ENCODE measurements around the gene CASS4.

The CASS4 gene

DNA sequence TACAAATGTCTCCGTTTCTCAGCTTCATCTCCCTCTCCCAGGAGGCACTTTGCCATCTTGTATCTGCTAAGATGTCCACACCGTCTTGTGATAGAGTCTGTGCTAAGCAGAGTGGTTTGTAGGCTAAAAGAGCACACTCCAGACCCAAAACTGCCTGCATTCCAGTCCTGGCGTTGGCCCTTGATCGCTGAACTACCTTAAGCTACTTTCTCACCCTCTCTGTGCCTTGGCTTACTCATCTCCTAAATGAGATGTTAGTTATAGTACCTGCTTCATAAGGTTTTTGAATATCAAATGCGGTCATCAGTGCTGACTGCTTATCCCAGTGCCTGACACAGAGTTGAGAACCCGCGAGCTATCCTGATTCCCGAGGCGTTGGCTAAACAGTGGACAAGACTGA lies 14.0 kb downstream of the CASS4 start:
- DNase-seq: no peak

DNA sequence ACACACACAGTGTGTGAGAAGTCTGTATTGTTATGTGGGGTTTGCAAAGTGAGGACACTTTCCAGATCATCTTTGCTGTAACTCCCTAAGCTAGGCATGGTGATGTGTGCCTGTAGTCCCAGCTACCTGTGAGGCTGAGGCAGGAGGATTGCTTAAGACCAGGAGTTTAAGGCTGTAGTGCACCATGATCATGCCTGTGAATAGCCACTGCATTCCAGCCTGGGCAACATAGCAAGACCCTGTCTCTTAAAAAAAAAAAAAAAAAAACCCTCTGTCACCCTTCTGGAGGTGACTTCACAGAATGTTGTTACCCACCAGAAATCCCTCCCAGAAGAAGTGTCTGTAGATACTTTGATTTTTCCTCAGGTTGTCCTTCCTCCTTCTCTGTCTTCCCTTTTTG lies 14.9 kb downstream of the CASS4 start:
- DNase-seq: no peak

DNA sequence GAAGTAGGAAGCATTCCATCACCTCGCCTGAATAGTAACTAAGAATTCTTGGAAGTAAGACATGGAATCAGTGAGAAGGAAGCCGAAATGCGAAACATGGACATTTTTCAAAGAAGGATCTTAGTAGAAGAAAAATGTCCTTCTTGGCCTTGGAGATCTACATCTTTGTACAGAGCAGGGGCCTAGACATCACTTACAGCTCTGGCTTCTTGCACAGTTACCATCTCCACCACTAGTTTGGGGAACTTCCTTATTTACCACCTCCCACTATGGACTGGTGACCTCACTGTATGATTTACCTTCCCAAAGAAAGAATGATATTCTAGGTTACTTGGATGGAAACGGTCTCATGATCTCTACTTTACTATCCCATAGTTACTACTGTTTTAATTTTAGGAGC lies 15.7 kb downstream of the CASS4 start:
- DNase-seq: no peak

DNA sequence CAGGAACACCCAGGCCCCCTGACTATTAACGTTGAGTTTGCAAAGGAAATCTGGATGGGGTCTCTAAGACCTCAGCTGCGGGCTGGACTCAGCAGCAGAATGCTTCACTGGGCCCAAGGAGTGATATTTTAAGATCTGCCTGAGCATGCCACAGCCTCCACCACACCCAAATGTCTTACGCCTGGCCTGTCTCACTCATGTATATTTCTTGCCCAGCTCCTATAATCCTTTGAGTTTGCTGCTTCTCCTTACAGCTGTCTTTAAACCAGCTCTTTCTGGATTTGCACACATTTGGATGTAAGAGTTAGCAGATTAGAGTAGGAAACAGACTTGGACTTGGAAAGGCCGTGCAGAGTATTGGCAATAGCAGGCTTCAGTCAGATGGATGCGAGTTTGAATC lies 16.4 kb downstream of the CASS4 start:
- no peak for DNase-seq

DNA sequence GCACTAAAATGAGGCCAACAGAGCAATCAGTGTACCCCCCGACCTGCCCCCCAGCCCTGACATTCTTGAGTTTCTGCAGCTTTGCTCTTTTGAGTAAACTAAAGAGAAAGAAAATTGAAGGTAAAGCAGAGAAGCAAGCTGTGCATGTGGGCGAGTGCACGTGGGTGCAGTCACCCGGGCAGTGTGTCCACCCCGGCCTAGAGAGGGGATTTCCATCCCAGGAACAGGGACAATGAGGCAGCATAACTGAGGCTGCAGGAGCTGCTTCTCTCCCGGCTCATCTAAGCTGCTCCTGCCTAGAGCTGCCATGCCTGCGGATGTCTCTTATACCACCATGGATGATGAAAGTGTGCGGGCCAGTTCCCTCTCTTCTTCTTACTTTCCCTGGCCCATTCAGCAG lies 16.8 kb downstream of the CASS4 start:
- DNase-seq: no peak

DNA sequence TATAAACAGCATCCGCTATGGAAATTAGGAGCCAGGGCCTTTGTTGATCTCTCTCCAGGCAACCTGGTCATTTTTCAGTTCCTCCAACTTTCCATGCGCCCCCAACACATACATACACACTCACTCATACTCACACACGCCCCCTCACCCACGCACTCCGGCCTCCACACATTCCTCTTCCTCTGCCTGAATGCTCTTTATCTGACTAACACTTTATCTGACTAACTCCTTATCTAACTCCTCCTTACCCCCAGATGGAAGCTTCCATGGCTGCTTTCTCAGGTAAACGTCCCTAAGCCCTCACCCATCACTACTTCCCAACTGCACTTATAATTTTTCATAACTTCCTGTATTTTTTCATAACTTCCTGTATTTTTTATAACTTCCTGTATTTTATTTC lies 17.4 kb downstream of the CASS4 start:
- DNase-seq: no peak

DNA sequence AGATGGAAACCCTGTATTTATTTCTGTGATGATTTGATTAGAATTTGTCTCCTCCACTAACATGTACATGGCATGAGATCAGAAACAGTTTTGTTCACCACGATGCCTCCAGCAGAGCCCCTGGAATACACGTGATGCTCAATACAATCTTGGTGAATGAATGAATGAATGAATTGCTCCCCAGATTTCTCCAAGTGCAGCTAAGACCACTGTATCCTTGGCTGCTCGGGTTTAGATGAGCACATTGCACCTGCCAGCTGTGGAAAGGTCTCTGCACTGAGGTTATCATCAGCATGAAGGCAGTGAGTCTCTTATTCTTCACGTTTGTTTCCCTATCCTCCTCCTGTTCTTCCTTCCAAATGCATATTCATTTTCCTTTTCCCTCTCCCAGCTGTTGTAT lies 17.9 kb downstream of the CASS4 start:
- no peak for DNase-seq

DNA sequence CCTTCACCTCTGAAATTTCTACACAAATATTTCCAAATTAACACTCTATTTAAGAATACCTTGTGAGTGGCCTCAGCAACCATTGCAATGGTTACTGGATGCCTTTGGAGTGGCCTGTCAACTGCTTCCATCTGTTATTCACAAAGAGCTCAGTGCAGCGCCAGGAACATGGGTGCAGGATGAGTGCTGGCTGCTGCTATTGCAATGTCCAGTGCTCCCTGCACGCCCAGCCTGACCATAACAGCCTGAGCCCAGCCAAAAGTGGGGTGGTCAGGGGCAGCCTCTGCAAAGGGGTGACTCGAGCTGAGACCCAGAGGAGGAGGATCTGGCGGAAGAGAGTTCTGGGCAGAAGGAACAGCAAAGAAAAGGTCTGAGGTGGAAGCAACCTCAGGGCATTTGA lies 18.4 kb downstream of the CASS4 start:
- no peak for DNase-seq

DNA sequence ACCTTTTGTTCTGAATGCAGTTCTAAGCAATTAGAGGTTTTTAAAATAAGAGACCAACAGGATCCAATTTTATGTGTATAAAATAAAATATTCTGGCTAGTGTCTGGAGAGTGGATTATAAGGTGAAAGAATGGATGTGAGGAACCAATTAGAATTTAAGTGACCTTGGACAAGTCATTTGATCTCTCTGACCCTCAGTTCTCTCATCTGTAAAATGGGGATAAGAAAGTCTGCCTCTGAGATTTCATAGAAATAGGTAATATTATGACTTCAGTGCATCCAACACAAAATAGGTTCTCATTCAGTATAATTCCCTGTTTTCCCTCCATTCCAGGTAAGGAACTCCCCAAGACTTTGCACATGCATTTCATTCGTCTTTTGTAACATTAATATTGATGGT lies 18.9 kb downstream of the CASS4 start:
- no peak for DNase-seq

DNA sequence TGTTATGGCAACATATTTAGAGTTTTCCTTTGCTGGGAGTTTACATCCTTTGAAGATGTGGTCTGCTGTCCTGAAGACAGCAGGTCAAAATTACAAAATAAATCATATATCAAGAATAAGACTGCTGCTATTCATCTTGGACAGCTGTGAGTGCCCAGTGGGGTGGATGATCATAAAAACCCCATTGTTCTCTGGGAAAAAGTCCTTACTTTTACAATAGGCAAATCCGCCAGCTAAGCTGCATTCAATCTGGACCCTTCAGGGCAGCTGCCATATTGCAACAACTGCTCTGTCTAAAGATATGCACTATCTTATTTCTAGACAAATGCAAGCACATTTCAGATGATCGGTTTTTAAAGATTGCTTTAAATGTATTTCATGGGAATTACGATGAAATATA lies 19.4 kb downstream of the CASS4 start:
- no peak for DNase-seq

DNA sequence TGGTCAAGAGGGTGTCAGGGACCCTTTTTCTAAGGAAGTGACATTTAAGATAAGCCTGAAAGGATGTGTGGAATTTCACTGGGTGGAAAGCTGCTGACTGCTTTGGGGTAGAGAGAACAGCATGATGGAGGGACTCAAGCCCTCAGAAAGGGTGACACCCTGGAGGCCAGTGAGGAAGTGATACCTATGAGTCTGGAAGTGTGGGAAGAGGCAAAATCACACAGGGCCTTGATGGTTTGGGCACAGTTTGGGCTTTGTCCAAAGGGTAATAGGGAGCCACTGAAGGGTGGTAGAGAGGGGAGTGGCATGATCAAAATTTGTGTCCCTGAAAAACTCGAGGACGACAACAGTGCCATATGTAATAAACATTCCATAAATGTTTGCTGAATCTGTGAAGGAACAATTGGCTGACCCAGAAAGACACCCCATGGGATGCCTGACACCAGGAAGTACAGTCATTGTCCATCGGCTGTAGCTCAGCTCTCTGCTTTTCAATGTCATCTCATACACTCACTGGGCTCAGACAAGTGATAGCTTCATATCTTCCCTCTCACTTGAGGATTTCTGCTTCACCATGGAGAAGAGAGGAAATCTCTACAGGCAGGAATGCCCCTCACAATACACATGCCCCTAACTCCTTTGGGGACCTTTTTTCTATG lies 21.3 kb downstream of the CASS4 start:
- DNase-seq: no peak

DNA sequence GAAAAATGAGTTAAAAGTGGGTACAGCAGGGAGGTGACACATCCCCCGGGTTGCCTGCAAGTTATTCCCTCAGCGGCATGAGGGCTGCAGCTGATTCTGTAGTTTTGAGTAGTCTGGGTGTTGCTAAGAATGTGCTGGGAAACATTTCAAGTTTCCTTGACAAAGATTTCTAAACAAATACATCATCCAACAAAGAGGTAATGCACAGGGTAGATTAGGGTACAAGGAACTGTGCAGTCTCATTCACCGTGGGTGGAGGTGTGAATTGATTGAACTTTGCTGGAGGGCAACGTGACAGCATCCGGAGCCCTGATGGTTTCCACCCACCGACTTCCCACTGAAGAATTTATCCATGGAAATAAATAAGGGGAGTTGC lies 21.8 kb downstream of the CASS4 start:
- no peak for DNase-seq

DNA sequence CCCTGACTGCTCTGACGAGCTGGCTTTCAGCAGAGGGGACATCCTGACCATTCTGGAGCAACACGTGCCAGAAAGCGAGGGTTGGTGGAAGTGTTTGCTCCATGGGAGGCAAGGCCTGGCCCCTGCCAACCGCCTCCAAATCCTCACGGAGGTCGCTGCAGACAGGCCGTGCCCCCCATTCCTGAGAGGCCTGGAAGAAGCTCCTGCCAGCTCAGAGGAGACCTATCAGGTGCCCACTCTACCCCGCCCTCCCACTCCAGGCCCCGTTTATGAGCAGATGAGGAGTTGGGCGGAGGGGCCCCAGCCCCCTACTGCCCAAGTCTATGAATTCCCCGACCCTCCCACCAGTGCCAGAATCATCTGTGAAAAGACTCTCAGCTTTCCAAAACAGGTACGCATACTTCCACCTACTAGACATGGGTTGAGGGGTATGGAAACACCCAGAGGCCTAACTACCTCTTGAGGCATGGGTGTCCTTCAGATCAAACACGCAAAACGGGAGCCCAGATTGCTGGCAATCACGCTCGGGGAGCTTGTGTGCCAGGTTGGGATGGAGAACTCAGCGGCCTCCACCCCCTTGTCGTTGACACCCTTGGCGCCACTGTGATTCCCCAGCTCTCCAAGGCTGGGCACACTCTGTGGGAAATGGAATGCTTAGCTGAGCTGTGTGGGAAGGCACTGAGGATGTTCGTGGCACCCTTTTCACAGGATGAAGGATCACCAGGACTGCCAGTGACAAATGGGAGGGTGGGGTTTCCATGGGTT lies 25.3 kb downstream of the CASS4 start:
- no peak for DNase-seq

DNA sequence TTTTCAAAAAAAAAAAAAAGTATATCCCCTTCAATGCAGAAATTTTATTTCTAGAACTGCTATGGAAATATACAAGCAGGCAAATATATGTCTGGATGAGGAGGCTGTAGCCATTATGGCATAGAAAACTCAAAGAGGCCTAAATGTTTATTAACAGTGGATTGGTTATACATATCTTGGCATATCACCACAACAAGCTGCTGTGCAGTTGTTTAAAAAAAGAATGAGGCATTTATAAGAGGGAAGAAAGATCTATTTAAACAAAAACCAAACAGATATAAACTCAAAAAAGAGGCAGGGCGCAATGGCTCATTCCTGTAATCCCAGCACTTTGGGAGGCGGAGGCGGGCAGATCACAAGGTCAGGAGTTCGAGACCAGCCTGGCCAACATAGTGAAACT lies 26.2 kb downstream of the CASS4 start:
- DNase-seq: no peak

DNA sequence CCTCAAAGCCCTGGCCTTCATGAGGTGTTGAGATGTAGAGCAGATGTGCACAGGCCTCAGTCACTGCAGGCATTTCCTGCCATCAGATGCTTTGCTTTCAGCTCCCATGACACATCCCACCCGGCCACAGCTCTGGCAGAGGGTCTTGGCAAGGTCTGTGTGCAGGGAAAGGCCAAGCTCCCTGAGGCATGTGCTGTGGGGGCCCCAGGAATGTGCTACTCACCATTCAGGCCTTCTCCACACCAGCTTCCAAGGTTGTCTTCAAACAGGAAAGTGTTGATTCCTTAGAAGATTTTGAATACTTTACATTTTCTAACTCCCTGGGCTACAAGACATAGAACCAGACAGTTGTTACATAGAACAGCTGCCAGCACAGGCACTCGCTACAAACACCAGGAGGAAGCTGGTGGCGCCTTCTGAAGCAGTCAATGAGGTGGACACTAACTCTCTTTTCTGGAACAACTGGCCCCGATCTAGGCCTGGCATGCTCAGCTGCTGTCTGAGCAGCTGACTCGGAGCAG lies 27.8 kb downstream of the CASS4 start:
- DNase-seq: no peak

DNA sequence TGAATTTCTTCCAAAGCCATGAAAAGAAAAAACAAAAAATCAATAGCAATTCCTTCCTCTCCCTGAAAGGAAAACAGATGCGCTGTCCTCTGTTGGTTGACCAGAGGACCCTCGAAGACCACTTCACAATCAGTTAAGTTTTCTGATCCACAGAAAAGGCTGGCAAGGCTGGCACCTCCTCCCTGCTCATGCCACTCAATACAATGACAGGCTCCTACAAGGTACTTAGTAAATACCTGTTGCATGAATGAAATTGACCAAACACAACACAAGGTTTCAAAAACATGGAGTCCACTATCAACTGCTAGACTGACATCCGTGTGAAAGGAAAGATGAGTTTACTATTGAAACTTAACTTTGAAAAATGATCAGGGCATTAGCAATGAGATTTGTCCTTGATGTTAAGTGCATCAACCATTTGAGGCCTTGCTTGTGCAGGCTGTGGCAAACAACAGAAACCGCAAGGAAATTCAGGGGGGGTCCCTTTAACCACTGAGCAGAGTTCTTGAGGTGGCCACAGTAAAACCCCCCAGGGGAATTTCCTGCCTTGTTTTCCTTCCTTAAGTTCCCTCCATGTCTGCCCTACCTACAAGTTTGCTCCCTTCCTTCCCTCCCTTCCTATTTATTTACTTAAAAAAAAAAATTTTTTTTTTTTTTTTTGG lies 28.4 kb downstream of the CASS4 start:
- no peak for DNase-seq

DNA sequence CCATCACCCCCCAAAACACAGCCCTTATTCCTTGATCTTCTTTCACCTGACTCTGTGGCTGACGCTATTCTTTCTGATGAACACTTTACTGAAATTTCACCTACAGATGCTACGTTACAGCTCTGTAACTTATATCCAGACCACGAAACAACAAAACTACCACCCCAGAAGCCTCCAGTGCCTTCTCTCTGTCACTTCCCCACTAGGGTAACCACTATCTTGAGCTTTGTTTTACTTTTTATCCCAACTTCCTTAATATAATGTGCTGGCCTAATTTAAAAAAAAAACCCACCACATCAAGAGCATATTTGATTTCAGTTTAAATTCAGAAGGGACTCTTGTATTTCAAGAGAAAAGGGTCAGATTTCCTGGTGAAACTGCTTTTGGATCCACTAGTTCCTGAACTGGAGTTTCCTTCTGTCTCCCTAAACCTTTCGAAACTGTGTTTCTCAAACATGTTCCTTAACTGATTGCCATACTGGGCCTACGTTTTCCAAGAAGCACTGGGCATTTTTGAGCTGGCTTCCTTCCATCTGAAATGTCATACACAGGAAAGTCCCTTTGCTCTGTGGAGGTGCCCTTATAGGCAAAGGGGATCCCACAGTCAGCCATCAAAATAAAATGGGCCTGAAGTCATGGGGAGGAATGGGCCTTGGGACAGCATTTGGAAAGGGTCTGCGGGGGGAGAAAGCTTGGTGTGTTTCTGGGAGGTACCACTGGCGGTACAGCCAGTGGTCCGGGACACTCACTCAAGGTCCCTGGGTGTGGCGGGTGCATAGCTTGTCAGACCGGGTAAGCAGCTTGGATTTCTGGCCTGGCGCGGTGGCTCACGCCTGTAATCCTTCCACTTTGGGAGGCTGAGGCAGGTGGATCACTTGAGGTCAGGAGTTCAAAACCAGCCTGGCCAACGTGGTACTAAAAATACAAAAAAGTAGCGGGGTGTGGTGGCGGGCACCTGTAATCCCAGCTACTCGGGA lies 30.6 kb downstream of the CASS4 start:
- DNase-seq: no peak

DNA sequence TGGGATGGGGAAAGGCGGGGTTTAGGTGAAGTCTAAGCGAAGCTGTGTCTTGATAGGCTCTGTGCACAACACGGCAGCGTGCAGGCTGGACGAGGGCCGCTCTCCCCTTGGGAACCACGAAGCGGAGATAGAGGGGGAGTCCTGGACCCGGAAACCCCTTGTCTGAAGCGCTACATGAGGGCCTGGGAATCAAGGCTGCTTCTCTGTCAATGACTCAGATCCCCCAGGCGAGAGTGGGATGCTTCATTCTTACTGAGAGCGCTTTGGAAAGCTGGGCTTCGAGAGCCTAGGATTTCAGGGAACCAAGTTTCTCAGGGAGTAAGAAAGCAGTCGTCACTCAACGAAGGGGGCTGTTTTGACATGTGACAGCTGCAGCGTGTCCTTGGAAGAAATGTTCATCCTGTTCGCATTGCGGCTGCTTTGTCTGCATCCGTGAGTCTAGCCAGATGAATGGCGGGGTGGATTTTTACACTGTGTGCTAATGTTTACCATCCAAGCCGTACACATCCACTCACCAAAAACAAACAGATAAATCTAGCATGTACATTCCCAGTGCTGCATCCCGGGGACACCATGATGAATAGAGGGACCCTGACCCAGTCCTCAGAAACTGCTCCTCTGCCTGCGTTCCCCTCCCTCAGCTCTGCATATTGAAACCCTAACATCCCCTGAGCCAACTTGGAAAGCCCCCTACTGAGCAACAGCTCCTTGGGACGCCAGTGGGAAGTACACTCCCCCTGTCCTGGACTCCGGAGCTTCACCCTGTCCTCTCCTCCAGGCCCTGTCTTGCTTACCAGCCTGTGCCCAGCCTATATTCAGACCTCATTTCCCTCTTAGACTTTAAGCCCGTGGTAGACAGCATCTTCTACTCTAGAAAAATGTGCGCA lies 31.8 kb downstream of the CASS4 start:
- DNase-seq: no peak

DNA sequence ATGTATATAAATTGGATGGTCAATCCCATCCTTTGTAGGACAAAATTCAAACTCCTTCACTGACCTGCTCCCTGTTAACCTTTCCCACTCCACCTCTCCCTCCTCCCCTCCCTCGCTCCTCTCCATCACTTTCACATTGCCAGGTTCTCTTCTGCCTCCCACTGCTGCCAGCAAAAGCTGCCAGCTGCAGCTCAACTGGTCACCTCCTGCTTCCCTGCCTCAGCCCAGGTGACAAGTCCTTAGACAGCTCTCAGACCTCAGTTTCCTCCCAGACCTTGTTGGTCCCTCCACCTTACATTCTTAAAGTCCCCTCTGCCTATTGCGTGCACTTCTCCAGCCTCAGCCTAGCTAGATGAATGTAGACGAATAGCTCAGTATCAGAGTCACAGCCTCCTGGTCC lies 33.1 kb downstream of the CASS4 start:
- DNase-seq: no peak

DNA sequence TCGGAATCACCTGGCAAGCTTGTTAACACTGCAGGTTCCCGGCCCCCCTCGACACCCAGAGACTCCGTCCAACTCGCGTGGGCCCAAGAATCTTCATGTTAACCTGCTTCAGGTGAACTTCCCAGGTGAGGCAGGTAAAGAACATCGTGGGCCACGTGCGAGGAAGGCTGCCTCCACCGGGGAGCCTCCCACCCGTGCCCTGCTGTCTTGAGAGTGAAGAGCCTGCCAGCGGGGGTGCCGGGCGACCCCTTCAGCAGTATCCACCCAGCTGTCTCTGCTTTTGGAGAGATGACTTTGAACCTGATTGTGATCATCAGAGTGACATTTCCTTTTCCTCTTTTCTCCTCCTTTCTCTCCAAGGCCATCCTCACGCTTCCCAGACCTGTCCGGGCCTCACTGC lies 33.5 kb downstream of the CASS4 start:
- DNase-seq: no peak

DNA sequence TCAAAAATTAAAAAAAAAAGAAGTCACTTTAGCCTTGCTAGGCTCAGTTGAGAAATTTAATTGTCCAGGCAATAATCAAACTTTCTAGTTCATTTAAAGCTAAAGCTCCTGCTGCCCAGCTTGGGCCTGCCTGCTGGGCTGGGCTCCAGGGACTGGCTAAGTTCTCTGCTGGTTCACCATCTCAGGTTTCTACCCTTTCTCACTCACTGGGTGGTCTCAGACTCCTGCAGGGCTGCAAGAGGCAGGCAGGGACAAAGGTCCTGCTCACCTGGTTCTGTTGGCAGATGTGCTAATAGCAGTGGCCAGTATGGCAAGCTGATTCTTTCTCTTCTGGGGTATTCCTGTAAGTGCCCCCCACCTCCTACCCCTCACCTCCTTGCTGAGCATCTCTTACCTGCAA lies 35.2 kb downstream of the CASS4 start:
- no peak for DNase-seq

DNA sequence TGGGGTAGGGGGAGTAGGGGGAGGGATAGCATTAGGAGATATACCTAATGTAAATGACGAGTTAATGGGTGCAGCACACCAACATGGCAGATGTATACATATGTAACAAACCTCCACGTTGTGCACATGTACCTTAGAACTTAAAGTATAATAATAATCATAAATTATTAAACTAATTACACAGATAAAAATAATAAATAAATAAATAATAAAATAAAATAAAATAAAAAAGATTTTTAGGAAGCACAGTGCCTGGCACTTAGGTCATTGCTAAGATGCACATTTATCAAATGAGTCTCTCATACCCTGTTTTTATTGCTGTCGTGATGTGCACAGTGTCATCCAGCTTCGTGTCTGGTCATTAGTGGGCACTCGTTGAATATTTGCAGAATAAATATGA lies 37.4 kb downstream of the CASS4 start:
- DNase-seq: no peak

Data from SIG-M5 (cell line).